Measurements from ENCODE around the gene PLCB1.

PLCB1 gene

DNA sequence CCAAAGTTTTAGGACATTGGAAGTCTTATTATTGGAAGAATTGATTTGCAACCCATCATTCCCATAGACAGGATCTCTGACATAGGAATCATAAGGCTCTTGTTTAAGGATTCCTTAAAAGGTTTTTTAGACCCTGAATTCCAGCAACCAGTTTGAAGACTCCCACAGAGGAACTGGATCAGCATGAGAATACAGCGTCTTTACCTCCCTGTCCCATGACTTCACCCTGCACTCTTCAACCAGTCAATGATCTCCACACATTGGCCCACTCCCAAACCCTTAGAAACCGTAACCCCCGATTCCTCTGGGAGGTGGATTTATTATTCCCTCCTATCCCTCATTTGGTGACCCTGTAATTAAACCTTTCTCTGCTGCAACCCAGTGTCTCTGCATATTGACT, 786.1 kb downstream of the PLCB1 start:
- no peak for DNase-seq

DNA sequence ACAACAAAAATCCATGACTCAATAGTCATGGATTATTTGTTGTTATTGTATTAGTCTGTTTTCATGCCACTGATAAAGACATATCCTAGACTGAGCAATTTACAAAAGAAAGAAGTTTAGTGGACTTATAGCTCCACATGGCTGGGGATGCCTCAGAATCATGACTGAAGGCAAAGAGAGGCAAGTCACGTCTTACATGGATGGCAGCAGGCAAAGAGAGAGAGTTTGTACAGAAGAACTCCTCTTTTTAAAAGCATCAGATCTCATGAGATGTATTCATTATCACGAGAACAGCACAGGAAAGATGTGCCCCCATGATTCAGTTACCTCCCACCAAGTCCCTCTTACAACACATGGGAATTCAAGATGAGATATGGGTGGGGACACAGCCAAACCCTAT, 792.5 kb downstream of the PLCB1 start:
- DNase-seq: no peak

DNA sequence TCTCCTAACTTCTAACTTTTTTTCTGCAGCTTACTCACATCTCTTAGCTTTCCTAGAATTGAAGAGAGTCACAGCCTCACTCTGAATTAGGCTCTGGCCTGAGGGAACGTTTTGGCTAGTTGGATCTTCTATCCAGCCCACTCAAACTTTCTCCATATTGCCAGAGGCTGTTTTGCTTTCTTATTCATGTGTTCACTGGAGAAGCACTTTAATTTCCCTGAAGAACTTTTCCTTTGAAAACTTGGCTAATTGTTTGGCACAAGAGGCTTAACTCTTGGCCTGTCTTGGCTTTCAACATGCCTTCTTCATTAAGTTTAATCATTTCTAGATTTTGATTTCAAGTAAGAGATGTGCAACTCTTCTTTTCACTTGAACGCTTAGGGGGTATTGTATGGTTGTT, 798.7 kb downstream of the PLCB1 start:
- peak; percentile 20 for DNase-seq

GRCh38 chr20:8932192-8933165, 800.4 kb downstream of the PLCB1 start:
- DNase-seq: peak; percentile 27

DNA sequence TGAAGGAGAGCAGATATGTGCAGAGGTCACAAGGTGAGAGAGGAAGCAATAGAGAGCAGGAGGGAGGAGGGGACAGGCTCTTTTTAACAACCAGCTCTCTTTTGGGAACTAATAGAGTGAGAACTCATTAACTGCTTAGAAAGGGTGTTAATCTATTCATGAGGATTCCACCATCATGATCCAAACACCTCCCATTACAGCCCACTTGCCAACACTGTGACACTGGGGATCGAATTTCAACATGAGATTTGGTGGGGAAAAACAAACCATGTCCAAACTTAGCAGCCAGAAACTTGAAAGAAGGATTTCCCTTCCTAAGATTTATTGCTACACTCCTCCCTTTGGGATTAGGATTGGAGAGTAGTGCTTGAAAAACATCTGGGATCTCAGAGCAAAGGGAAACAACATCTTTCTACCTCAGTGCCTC, 801.3 kb downstream of the PLCB1 start:
- DNase-seq: peak; percentile 38

GRCh38 chr20:8934362-8934761, 802.3 kb downstream of the PLCB1 start:
- DNase-seq: no peak

All from eye (tissue), 1 donor.